ENCODE data around the gene GABBR2.

DNA sequence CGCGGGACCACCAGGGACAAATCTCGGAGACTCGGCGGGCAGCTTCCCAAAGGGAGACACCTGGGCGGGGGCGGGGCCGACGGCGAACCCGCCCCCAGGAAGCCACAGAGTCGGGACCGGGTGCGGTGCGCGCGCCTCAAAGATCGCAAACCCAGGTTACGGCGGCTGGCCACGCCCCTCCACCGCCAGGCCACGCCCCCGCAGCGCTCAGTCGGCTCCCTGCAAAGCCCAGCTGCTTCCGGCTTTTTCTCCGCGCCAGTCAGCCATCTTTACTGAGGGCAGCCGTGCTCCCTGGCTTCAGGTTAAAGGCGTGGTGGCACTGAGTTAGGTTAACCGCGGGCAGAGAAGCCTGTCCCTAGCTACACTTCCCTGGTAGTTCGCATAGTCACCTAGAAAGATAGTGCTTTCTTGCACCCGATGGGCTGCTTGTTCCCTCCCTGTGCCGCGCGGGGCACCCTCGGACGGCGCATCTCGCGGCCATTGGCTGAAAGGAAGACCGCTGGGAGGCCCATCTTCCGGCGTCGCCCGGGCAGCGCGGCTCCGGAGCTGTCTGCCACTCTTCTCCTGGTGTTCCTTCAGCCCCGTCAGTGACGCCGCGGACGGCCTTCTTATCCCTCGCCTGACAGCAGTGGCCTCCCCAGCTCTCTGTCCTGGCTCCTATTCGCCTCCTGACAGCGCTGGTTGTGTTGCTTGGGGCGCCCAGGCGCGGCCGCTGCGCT, 453.0 kb downstream of the GABBR2 start, which contains the start of gene TBC1D2:
- TF ChIP-seq POLR2A (IDR thresholded peaks at IDR 0.05), result peak; percentile 43 to 54
- TF ChIP-seq, protein P1, sequence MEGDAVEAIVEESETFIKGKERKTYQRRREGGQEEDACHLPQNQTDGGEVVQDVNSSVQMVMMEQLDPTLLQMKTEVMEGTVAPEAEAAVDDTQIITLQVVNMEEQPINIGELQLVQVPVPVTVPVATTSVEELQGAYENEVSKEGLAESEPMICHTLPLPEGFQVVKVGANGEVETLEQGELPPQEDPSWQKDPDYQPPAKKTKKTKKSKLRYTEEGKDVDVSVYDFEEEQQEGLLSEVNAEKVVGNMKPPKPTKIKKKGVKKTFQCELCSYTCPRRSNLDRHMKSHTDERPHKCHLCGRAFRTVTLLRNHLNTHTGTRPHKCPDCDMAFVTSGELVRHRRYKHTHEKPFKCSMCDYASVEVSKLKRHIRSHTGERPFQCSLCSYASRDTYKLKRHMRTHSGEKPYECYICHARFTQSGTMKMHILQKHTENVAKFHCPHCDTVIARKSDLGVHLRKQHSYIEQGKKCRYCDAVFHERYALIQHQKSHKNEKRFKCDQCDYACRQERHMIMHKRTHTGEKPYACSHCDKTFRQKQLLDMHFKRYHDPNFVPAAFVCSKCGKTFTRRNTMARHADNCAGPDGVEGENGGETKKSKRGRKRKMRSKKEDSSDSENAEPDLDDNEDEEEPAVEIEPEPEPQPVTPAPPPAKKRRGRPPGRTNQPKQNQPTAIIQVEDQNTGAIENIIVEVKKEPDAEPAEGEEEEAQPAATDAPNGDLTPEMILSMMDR (IDR thresholded peaks at IDR 0.05), result peak in 3 of 4 experiments; percentile 16 to 28 (median 26)

Data from uterus (tissue), 2 donors.